Renal cortex interstitium (tissue), 11 donors: Measurements from ENCODE around the gene SEC31A. TPM values are rescaled to one million over a fixed set of nuclear protein-coding genes. Genes with fewer than 3 reads are reported as not detected.
"Not testable (repeated sequence)": the region's sequence is repeated elsewhere in the genome, so short reads cannot be mapped to it uniquely, and the experiment has no call there.

Experiments used
- DNase-seq, 11 donors: peaks; one replicate each; pipeline ENCODE4 v3.0.0-alpha.2; 2013; ENCODE audit warnings: low read depth in 9 of 11, low spot score in 4 of 11; ENCODE audit errors: extremely low read depth in 1 of 11
- polyA plus RNA-seq, 3 donors: library from polyadenylated mRNA; unstranded; fragments of 120-200 nt; gene quantifications; one replicate each; pipeline ENCODE4 v1.2.1, GENCODE V29; 2013; ENCODE audit not compliant: insufficient read length in 3 of 3

The SEC31A gene
- polyA plus RNA-seq, 3 donors = 221 to 267 (median 235) TPM

- peak; percentile 93 to 99 (median 98) for DNase-seq
Measured at GRCh38 chr4:82900411-82901182, 9.6 kb upstream of the SEC31A start, which contains the start of gene THAP9. Gene THAP9 (plus strand): TSS chr4:82900735. CDS start chr4:82900803, 68 bp downstream.

- peak in 1 of 11 donors; percentile 60 for DNase-seq
Measured at GRCh38 chr4:82900066-82900410, 9.1 kb upstream of the SEC31A start.

- DNase-seq = no peak
Measured at GRCh38 chr4:82899374-82900065, 8.6 kb upstream of the SEC31A start.

GRCh38 chr4:82898322-82899243, 7.6 kb upstream of the SEC31A start:
- DNase-seq = no peak

- no peak for DNase-seq
Measured at GRCh38 chr4:82896755-82897154, 5.8 kb upstream of the SEC31A start.

GRCh38 chr4:82893942-82894341, 3.0 kb upstream of the SEC31A start:
- DNase-seq = no peak

GRCh38 chr4:82892467-82892802, 1.5 kb upstream of the SEC31A start:
- no peak for DNase-seq

- DNase-seq = no peak
Measured at GRCh38 chr4:82891707-82892466, 934 bp upstream of the SEC31A start.

- no peak for DNase-seq
Measured at GRCh38 chr4:82890528-82890900, 439 bp downstream of the SEC31A start.

- no peak for DNase-seq
Measured at GRCh38 chr4:82889287-82889686, 1.7 kb downstream of the SEC31A start.

- no peak for DNase-seq
Measured at GRCh38 chr4:82886147-82886942, 4.6 kb downstream of the SEC31A start.

GRCh38 chr4:82885410-82885809, 5.5 kb downstream of the SEC31A start:
- no peak for DNase-seq

- no peak for DNase-seq
Measured at GRCh38 chr4:82868572-82868971, 22.4 kb downstream of the SEC31A start.

GRCh38 chr4:82866706-82867385, 24.1 kb downstream of the SEC31A start:
- no peak for DNase-seq

- DNase-seq = not testable (repeated sequence)
Measured at GRCh38 chr4:82866033-82866432, 24.9 kb downstream of the SEC31A start.

- DNase-seq = no peak
Measured at GRCh38 chr4:82865592-82865991, 25.4 kb downstream of the SEC31A start.

- DNase-seq = no peak
Measured at GRCh38 chr4:82864336-82864979, 26.5 kb downstream of the SEC31A start.
